NCI-H2196 treated with DMSO at 0.1 percent for 48 hours (cell line): ENCODE data around the gene ARFGAP3.

Experiments
- DNase-seq: peaks from one replicate; lab custom pipeline; 2025; ENCODE audit not compliant: unreplicated experiment; lab: John Stamatoyannopoulos, UW

The ARFGAP3 gene, protein sequence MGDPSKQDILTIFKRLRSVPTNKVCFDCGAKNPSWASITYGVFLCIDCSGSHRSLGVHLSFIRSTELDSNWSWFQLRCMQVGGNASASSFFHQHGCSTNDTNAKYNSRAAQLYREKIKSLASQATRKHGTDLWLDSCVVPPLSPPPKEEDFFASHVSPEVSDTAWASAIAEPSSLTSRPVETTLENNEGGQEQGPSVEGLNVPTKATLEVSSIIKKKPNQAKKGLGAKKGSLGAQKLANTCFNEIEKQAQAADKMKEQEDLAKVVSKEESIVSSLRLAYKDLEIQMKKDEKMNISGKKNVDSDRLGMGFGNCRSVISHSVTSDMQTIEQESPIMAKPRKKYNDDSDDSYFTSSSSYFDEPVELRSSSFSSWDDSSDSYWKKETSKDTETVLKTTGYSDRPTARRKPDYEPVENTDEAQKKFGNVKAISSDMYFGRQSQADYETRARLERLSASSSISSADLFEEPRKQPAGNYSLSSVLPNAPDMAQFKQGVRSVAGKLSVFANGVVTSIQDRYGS

DNA sequence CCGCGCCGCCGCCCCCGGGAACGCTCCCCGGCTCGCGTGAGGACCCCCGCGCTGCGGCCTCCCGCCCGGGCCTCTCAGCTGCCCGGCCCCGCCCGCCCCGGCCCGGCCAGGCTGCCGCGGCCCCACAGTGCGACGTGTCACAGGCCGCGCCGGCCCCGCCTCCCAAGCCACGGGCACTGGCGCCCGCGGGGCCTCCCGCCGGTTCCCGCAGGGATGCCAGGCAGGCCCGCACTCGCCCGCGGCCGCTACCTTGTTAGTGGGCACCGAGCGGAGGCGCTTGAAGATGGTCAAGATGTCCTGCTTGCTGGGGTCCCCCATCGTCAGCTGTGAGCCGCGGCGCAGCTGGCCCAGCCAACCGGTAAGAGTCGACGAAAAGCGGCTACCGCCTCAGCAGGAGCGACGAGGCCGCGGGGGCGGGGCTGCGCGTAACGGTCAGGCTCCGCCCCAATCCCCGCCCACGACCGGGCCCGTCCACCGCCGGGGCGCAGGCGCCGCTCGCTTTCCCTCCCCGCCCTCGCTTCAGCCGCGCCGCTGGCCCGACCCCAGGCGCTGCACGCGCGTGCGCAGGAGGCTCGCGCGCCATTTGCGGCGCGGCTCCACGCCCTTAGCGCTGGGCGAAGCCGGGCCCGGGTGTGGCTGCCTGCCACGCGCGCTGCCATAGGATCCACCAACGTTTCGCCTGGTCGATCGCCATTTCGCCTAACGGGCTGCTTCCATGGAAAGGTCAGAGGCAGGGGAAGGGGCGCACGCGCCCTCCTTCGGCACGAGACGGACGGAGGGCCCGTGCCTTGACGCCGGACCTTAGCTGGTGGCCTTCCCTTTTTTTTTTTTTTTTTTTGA is at the start of gene ARFGAP3:
TSS of gene ARFGAP3 (minus strand) at position 409 of the 840 bp plus-strand sequence. CDS start at position 318, 91 bp downstream.
- DNase-seq, result peak; percentile 88

DNA sequence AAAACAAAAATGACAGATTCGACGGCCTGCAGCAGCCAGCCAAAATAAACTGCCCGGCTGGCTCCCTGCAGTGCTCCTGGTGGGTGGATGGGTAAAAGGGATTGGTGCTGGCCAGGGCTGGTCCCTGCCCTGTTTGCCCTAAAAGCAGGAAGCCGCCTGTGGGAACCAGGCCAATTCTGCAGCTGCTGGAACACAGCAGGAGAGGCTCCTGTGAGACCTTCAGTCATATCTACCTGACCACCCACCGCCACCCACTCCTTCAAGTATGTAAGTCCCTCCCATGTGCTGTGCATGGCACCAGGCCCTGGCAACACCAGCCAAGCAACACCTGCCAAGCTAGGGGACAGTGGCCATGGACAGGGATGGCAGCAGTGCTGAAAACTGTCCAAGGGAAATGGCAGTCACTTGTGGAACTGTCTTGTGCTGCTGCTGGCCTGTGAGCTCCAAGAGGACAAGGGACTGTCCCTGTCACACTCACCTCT is 48.7 kb upstream of the ARFGAP3 start:
- peak; percentile 90 for DNase-seq

DNA sequence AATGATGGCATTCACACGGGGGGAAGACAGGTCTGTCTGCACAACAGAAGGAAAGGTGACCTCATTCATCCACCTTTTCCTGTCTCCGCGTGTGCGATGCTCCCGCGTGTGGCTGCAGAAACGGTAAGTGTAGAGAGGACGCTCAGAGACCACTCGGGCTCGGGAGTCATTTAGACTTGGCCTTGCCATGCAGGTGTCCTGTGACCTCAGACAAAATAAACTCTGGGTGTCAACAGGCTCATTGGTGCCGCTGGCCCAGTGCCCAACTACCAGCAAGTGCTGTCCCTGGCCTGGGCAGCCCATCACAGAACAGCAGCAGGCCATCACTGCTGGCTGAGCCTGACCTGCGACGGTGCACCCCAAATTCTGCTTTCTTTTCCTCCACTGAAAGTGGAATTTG is 48.1 kb upstream of the ARFGAP3 start:
- DNase-seq, result no peak

DNA sequence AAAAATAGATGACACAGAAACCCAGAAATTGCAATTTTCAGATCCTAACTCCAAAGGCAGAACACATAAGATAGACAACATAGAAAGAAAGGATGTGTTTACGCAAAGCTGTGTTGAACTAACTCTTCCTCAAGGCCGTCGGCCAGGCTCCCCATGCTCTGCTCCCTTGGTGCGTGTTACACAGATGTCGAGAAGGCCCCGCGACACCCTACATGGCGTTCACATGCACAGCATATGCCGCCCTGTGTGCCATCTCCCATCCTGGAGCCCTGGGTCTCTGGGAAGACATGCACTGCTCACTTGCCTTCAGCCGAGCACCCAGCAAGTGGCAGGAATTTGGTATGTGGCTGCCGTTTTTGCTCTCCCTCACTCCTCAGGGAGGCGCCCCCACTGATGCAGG is 47.0 kb upstream of the ARFGAP3 start:
- no peak for DNase-seq

- no peak for DNase-seq
Observed at GRCh38 chr22:42902875-42903510, 45.9 kb upstream of the ARFGAP3 start.

- DNase-seq, result no peak
Observed at GRCh38 chr22:42901790-42902508, 44.9 kb upstream of the ARFGAP3 start.

- DNase-seq, result no peak
Observed at GRCh38 chr22:42897960-42898359, 40.9 kb upstream of the ARFGAP3 start.

DNA sequence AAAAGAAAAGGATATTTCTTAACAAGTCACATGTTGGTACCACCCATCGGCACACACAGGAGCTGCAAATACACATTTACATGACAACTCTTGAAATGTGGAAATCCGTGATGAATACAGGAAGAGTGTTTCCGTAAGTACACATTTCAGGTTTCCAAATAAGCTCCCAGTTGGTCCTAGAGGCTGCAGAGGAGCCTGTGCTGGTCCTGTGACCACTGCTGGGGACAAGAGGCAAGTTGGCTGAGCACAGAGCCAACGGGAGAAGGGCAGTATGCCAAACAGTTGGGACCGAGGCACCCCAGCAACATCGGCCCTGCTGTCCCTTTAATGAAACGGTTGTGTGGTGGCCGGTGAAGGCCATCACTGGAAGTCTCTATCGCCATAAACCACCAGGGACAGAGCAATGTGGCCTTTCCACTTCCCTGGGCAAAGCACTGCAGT is 38.5 kb upstream of the ARFGAP3 start:
- no peak for DNase-seq

- DNase-seq, result no peak
Observed at GRCh38 chr22:42895087-42895486, 38.0 kb upstream of the ARFGAP3 start.

DNA sequence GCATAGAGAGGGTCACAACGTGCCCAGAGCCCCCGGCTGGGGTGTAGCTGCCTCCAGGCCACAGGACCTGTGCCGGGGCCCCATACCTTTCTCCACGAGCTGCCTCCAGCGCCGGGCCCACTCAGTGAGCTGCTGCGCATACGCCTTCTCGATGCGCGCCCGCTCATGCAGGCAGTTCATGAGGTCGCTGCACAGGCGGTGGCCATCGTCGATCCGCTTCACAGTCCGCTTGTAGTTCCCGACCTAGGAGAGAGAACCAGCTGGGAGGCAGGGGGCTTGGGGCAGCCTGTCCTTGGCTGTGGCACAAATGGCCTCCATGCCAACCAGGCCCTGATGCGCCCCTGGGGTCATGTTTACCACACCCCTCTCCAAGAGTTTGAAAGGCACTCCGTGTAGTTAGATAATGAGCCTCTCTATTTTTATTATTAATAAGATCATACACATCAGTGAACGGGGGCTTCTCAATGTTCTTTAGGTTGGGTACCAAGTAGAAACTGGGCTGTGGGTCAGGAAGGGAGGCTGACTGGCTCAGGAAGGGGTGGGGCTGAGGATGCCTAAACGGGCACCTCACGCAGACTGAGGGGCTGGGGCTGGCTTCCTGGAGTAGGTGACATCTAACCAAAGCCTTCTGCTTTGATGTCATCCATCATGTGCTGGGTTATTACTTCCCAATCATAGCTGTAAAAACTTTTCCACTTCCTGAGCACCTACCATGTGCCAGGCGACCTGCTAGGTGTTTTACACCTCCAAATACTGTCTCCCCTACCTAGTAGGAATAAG is 36.5 kb upstream of the ARFGAP3 start:
- no peak for DNase-seq

GRCh38 chr22:42892571-42893316 is 35.7 kb upstream of the ARFGAP3 start:
- DNase-seq, result no peak

DNA sequence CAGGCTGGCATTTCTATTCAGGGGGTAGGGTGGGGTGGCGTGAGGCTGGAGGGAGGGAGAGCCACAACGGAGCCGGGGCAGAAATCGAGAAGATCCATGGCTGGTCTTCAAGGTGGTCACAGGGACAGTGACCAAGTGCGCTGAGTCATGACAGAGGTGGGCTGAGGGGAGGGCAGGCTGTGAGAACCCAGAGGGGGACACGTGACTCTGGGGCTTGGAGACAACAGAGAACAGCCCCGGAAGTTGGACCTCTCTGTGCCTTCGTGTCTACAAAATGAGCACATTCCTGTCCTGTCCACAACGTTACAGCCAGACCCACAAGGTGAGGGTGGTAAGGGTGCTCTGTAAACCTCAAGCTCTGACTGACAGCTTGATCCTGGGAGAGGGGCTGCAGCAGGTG is 35.1 kb upstream of the ARFGAP3 start:
- DNase-seq, result no peak

GRCh38 chr22:42891696-42892095 is 34.6 kb upstream of the ARFGAP3 start:
- DNase-seq, result no peak

DNA sequence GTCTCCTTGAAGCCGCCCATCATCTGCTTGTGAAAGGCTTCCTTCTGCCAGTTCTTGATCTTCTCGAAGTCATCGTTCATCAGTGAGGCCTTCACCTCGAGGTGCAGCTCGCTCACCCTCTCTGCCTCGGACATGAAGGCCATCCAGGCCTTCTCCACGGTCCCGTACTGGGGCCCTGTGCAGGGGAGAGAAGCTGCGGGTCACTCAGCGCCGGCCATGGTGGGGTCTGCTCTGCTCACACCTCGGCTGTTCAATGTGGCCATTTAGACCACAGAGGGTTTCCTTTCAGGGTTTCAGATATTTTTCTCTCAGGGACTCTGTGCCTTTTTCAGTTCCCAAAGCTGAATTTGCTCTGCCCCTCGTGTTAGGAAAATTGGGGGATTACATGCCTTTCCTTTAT is 33.9 kb upstream of the ARFGAP3 start:
- DNase-seq, result no peak

DNA sequence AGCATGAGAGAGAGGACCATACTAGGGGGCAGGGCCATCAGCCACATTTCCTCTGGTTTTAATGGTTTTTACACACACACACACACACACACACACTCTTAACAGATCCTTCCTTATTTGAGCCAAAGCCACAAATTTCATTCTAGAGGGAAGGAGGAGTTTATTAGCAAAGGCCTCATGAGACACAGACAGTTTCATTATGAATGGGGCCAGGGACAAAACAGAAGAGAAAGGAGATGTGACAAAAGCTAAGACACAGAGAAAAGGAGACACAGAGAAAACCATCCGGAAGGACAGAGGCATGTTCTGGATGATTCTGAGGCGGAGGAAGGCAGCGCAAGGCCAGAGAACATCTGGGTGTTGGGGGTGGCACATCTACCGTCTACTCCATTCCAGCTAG is 32.2 kb upstream of the ARFGAP3 start:
- no peak for DNase-seq

- no peak for DNase-seq
Observed at GRCh38 chr22:42887523-42888507, 30.7 kb upstream of the ARFGAP3 start.

- DNase-seq, result no peak
Observed at GRCh38 chr22:42887120-42887519, 30.0 kb upstream of the ARFGAP3 start.

DNA sequence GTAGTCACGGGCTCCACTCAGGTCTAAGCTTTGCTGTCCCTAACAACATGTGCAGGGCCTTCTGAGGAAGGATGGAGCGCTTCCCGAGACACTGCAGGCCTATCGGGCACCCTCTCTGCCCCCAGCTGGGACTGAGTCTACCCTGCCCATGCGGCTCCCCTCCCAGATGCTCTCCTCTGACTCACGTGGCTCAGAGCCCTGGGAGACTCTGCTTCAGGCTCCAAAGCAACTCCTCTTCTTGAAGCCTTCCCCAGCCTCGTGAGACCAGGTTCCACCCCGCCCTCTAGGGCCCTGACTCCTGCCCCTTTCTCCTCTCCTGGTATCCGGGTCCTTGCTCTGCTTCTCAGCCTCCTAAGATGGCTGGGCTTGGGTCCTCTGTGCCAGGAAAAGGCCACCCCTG is 28.4 kb upstream of the ARFGAP3 start:
- DNase-seq, result no peak
